GM12878 (cell line): ENCODE data around the gene TBCD.

Experiments
- EZH2 ChIP-seq: IDR thresholded peaks from 2 replicates; pipeline ENCODE4 v1.6.1; 2012; ENCODE audit warnings: low read depth, mild to moderate bottlenecking, control low read depth, inconsistent platforms, low read length, borderline replicate concordance; ENCODE audit not compliant: control insufficient read depth
- ZBTB11 ChIP-seq: fragments of 450-650 bp; formaldehyde crosslinking; IDR thresholded peaks from 2 replicates; pipeline ENCODE4 v1.5.0; 2022; ENCODE audit warnings: mild to moderate bottlenecking, missing genetic modification characterization
- ZBTB33 ChIP-seq: fragments of 450-650 bp; IDR thresholded peaks from 2 replicates; pipeline ENCODE4 v1.6.1; 2017; ENCODE audit warnings: mild to moderate bottlenecking

- TF ChIP-seq ZBTB33 (no peak), EZH2 (no peak), ZBTB11 (no peak)
Observed at GRCh38 chr17:82807101-82807500, 55.2 kb downstream of the TBCD start.
